Naive thymus-derived CD4-positive, alpha-beta T cell (primary cell): ENCODE results near the gene NKAIN2. TPM values are rescaled to one million over a fixed set of nuclear protein-coding genes. Genes with fewer than 3 reads are reported as not detected.
"Not testable (repeated sequence)": the region's sequence is repeated elsewhere in the genome, so short reads cannot be mapped to it uniquely, and the experiment has no call there.

Experiments used
- ATAC-seq: fragments of 150-1000 bp; cut with Tn5 transposase; 2 replicates; pipeline ENCODE4 v1.10.0; 2021; ENCODE audit warnings: mild to moderate bottlenecking, moderate library complexity
- CTCF ChIA-PET: fragments of 350-600 bp; sonication (Branson Sonifier 250); formaldehyde crosslinking; loops from one replicate; lab custom pipeline; 2021; ENCODE audit warnings: antibody characterized with exemption; lab: Charles Lee
- POLR2A ChIA-PET: fragments of 350-600 bp; sonication (Branson Sonifier 250); formaldehyde crosslinking; loops from one replicate; lab custom pipeline; 2021; ENCODE audit warnings: antibody characterized with exemption, inconsistent platforms; lab: Charles Lee
- DNase-seq, 9 donors: peaks; one replicate each; pipeline versions ENCODE4 v3.0.0 to v3.0.0-alpha.2; 2020 to 2022; ENCODE audit warnings: mixed read lengths in 1 of 9
- H3K27ac ChIP-seq: one replicate; pipeline ENCODE4 v1.7.0; 2013; ENCODE audit warnings: mild to moderate bottlenecking, low read depth, low read length, moderate library complexity
- H3K27me3 ChIP-seq, 2 donors: one replicate each; pipeline ENCODE4 v1.7.0; 2013; ENCODE audit warnings: low read length in 2 of 2, mild to moderate bottlenecking in 2 of 2, moderate library complexity in 2 of 2; ENCODE audit not compliant: control insufficient read depth in 2 of 2, insufficient read depth in 2 of 2
- H3K36me3 ChIP-seq, 3 experiments: 1 replicate in 2 of 3; 2 replicates in 1 of 3; pipeline ENCODE4 v1.7.0; 2013; ENCODE audit warnings: low read length in 3 of 3, mild to moderate bottlenecking in 3 of 3, moderate library complexity in 1 of 3; ENCODE audit not compliant: insufficient read depth in 3 of 3, control insufficient read depth in 2 of 3
- H3K4me1 ChIP-seq, 2 donors: one replicate each; pipeline ENCODE4 v1.7.0; 2013; ENCODE audit warnings: low read length in 2 of 2, mild to moderate bottlenecking in 2 of 2, moderate library complexity in 1 of 2; ENCODE audit not compliant: control insufficient read depth in 2 of 2, insufficient read depth in 2 of 2
- H3K4me3 ChIP-seq: 2 replicates; pipeline ENCODE4 v1.7.0; 2013; ENCODE audit warnings: mild to moderate bottlenecking, low read length
- H3K9me3 ChIP-seq, 3 experiments: 1 replicate in 2 of 3; 2 replicates in 1 of 3; pipeline ENCODE4 v1.7.0; 2013; ENCODE audit warnings: low read length in 3 of 3; ENCODE audit not compliant: control insufficient read depth in 2 of 3
- H3K27ac Mint-ChIP-seq, 9 donors: one replicate each; pipeline ENCODE4 v1.8.0; 2020 to 2022; ENCODE audit warnings: mixed read lengths in 9 of 9, mild to moderate bottlenecking in 8 of 9, moderate library complexity in 5 of 9, inconsistent platforms in 2 of 9
- H3K27me3 Mint-ChIP-seq, 5 donors: one replicate each; pipeline ENCODE4 v1.8.0; 2021 to 2022; ENCODE audit warnings: mixed read lengths in 5 of 5, mild to moderate bottlenecking in 1 of 5
- H3K36me3 Mint-ChIP-seq, 5 donors: one replicate each; pipeline ENCODE4 v1.8.0; 2020 to 2022; ENCODE audit warnings: mixed read lengths in 5 of 5, mild to moderate bottlenecking in 3 of 5, inconsistent platforms in 1 of 5
- H3K4me1 Mint-ChIP-seq, 7 donors: one replicate each; pipeline ENCODE4 v1.8.0; 2020 to 2022; ENCODE audit warnings: mixed read lengths in 7 of 7, mild to moderate bottlenecking in 3 of 7, inconsistent platforms in 1 of 7
- H3K4me3 Mint-ChIP-seq, 10 donors: one replicate each; pipeline ENCODE4 v1.8.0; 2020 to 2022; ENCODE audit warnings: mild to moderate bottlenecking in 10 of 10, mixed read lengths in 10 of 10, moderate library complexity in 6 of 10, inconsistent platforms in 2 of 10
- H3K9me3 Mint-ChIP-seq, 11 donors: one replicate each; pipeline ENCODE4 v1.8.0; 2020 to 2022; ENCODE audit warnings: mixed read lengths in 11 of 11, mild to moderate bottlenecking in 4 of 11, inconsistent platforms in 1 of 11, moderate library complexity in 1 of 11
- intact Hi-C, 2 donors: fragments of 100-400 bp; cut with micrococcal nuclease; formaldehyde crosslinking; loops; one replicate each; pipeline ENCODE4 v1.15.1; 2023
- polyA plus RNA-seq, 2 donors: library from polyadenylated mRNA; unstranded; fragments of 300-500 nt; fragmentation: Illumina TruSeq; gene quantifications; one replicate each; pipeline ENCODE4 v1.2.3, GENCODE V29; 2021
- total RNA-seq, 6 experiments: library from RNA in 5 of 6; stranded (reverse) in 5 of 6; gene quantifications; 1 replicate in 5 of 6; 2 replicates in 1 of 6; pipeline ENCODE4 v1.2.3 and lab custom pipeline; 2021 to 2026

The NKAIN2 gene
- total and polyA plus RNA-seq, 7 experiments from 2014 or later, result 0.21 to 2.9 TPM; not detected in 5

GRCh38 chr6:124167249-124167648 lies 363.6 kb downstream of the NKAIN2 start:
- not testable (repeated sequence) for H3K27ac Mint-ChIP-seq, H3K9me3 ChIP-seq

GRCh38 chr6:124190256-124190655 lies 386.6 kb downstream of the NKAIN2 start:
- H3K36me3 Mint-ChIP-seq, result no peaks in the 10 kb centered on the region
- no peak overlapping the region for H3K27ac Mint-ChIP-seq
- H3K27me3 Mint-ChIP-seq, result no peaks in the 10 kb centered on the region
- H3K9me3 Mint-ChIP-seq, result peaks cover 0 to 14% (median 0%) of the 10 kb centered on the region in 11 donors
- no peak overlapping the region for H3K4me3 Mint-ChIP-seq
- Histone ChIP-seq H3K4me3 (no peak overlapping the region), H3K4me1 (no peaks in the 10 kb centered on the region), H3K36me3 (no peaks in the 10 kb centered on the region), H3K9me3 (no peaks in the 10 kb centered on the region), H3K27me3 (no peaks in the 10 kb centered on the region), H3K27ac (no peak overlapping the region)
- ATAC-seq, result no peak
- DNase-seq, result no peak
- ChIA-PET POLR2A (no interaction called here), CTCF (no interaction called here)
- H3K4me1 Mint-ChIP-seq, result no peaks in the 10 kb centered on the region
- intact Hi-C loops, result no loop called here

More at GRCh38 chr6:124167249-124167648, 363.6 kb downstream of the NKAIN2 start:
- H3K36me3 Mint-ChIP-seq, H3K4me1 ChIP-seq, intact Hi-C loops, H3K27me3 Mint-ChIP-seq, H3K4me1 Mint-ChIP-seq, H3K4me3 Mint-ChIP-seq, DNase-seq, CTCF ChIA-PET, H3K27me3 ChIP-seq, H3K36me3 ChIP-seq, POLR2A ChIA-PET, H3K4me3 ChIP-seq, H3K27ac ChIP-seq, ATAC-seq: not testable (repeated sequence)
- peaks cover 0 to 16% (median 0%) of the 10 kb centered on the region in 11 donors for H3K9me3 Mint-ChIP-seq

GRCh38 chr6:124193132-124193531 lies 389.5 kb downstream of the NKAIN2 start:
- no peak for DNase-seq
- ATAC-seq, result no peak
- no peaks in the 10 kb centered on the region for H3K36me3 Mint-ChIP-seq
- H3K4me1 Mint-ChIP-seq, result no peaks in the 10 kb centered on the region
- Histone ChIP-seq H3K9me3 (no peaks in the 10 kb centered on the region), H3K27ac (no peak overlapping the region), H3K27me3 (no peaks in the 10 kb centered on the region), H3K4me1 (no peaks in the 10 kb centered on the region), H3K36me3 (no peaks in the 10 kb centered on the region), H3K4me3 (no peak overlapping the region)
- H3K27me3 Mint-ChIP-seq, result no peaks in the 10 kb centered on the region
- ChIA-PET POLR2A (no interaction called here), CTCF (no interaction called here)
- H3K27ac Mint-ChIP-seq, result no peak overlapping the region
- no peak overlapping the region for H3K4me3 Mint-ChIP-seq
- peaks cover 0 to 8% (median 0%) of the 10 kb centered on the region in 11 donors for H3K9me3 Mint-ChIP-seq
- intact Hi-C loops, result no loop called here

GRCh38 chr6:124197148-124197547 lies 393.5 kb downstream of the NKAIN2 start:
- Mint-ChIP-seq H3K36me3 (no peaks in the 10 kb centered on the region), H3K27ac (no peak overlapping the region), H3K4me3 (no peak overlapping the region), H3K4me1 (no peaks in the 10 kb centered on the region), H3K9me3 (peaks cover 0 to 14% (median 0%) of the 10 kb centered on the region in 11 donors), H3K27me3 (no peaks in the 10 kb centered on the region)
- H3K4me3 ChIP-seq, result no peak overlapping the region
- H3K4me1 ChIP-seq, result no peaks in the 10 kb centered on the region
- H3K36me3 ChIP-seq, result no peaks in the 10 kb centered on the region
- ChIA-PET CTCF (no interaction called here), POLR2A (no interaction called here)
- intact Hi-C loops, result no loop called here
- H3K27ac ChIP-seq, result no peak overlapping the region
- no peak for DNase-seq
- H3K27me3 ChIP-seq, result no peaks in the 10 kb centered on the region
- no peak for ATAC-seq
- no peaks in the 10 kb centered on the region for H3K9me3 ChIP-seq

- Histone ChIP-seq H3K9me3 (no peaks in the 10 kb centered on the region), H3K4me3 (no peak overlapping the region), H3K36me3 (no peaks in the 10 kb centered on the region), H3K27ac (no peak overlapping the region), H3K27me3 (no peaks in the 10 kb centered on the region), H3K4me1 (no peaks in the 10 kb centered on the region)
- POLR2A ChIA-PET, result no interaction called here
- Mint-ChIP-seq H3K27me3 (no peaks in the 10 kb centered on the region), H3K4me3 (no peak overlapping the region), H3K9me3 (peaks cover 0 to 11% (median 0%) of the 10 kb centered on the region in 11 donors), H3K27ac (no peak overlapping the region), H3K36me3 (no peaks in the 10 kb centered on the region), H3K4me1 (no peaks in the 10 kb centered on the region)
- CTCF ChIA-PET, result no interaction called here
- no peak for DNase-seq
- ATAC-seq, result no peak
- intact Hi-C loops, result no loop called here
Observed at GRCh38 chr6:124199286-124199685, 395.6 kb downstream of the NKAIN2 start.

- CTCF ChIA-PET, result no interaction called here
- Mint-ChIP-seq H3K36me3 (no peaks in the 10 kb centered on the region), H3K4me3 (no peak overlapping the region), H3K4me1 (no peaks in the 10 kb centered on the region), H3K9me3 (peaks cover 0 to 6% (median 0%) of the 10 kb centered on the region in 11 donors), H3K27me3 (no peaks in the 10 kb centered on the region), H3K27ac (no peak overlapping the region)
- Histone ChIP-seq H3K27ac (no peak overlapping the region), H3K9me3 (no peaks in the 10 kb centered on the region), H3K4me1 (no peaks in the 10 kb centered on the region), H3K4me3 (no peak overlapping the region), H3K27me3 (no peaks in the 10 kb centered on the region), H3K36me3 (no peaks in the 10 kb centered on the region)
- ATAC-seq, result no peak
- no peak for DNase-seq
- intact Hi-C loops, result no loop called here
- POLR2A ChIA-PET, result no interaction called here
Observed at GRCh38 chr6:124200661-124201060, 397.0 kb downstream of the NKAIN2 start.

- CTCF ChIA-PET, result no interaction called here
- H3K27me3 ChIP-seq, result no peaks in the 10 kb centered on the region
- H3K4me1 Mint-ChIP-seq, result no peaks in the 10 kb centered on the region
Observed at GRCh38 chr6:124203101-124203811, 399.6 kb downstream of the NKAIN2 start.

More at GRCh38 chr6:124203101-124203811, 399.6 kb downstream of the NKAIN2 start:
- Mint-ChIP-seq H3K4me3 (no peak overlapping the region), H3K27ac (no peak overlapping the region), H3K9me3 (peaks cover 0 to 6% (median 0%) of the 10 kb centered on the region in 11 donors), H3K36me3 (no peaks in the 10 kb centered on the region), H3K27me3 (no peaks in the 10 kb centered on the region)
- POLR2A ChIA-PET, result no interaction called here
- DNase-seq (no peak), ATAC-seq (no peak)
- no peak overlapping the region for H3K4me3 ChIP-seq
- no peaks in the 10 kb centered on the region for H3K4me1 ChIP-seq
- intact Hi-C loops, result no loop called here
- no peaks in the 10 kb centered on the region for H3K36me3 ChIP-seq
- H3K9me3 ChIP-seq, result no peaks in the 10 kb centered on the region
- H3K27ac ChIP-seq, result no peak overlapping the region
